Esophagus squamous epithelium (tissue), 5 donors: ENCODE measurements around the gene CHST12. TPM values are rescaled to one million over a fixed set of nuclear protein-coding genes. Genes with fewer than 3 reads are reported as not detected.
A peak's percentile ranks its signal among the peaks of the same experiment; 100 is the strongest.

ENCODE experiments used
- DNase-seq: peaks from one replicate; lab custom pipeline; 2025; lab: John Stamatoyannopoulos, UW
- H3K27ac ChIP-seq, 4 donors: fragments of 200-600 bp; sonication (generic); one replicate each; pipeline ENCODE4 v1.5.1; 2016 to 2019; ENCODE audit warnings: mild to moderate bottlenecking in 1 of 4
- H3K27me3 ChIP-seq, 4 donors: fragments of 200-600 bp; sonication (generic); 1 replicate in 3 of 4; 2 replicates in 1 of 4; pipeline versions ENCODE4 v1.5.1 to v1.6.0; 2017 to 2021; ENCODE audit warnings: antibody characterized with exemption in 1 of 4
- H3K36me3 ChIP-seq, 3 donors: fragments of 200-600 bp; sonication (generic); one replicate each; pipeline ENCODE4 v1.5.1; 2016 to 2019
- H3K4me1 ChIP-seq, 3 donors: fragments of 200-600 bp; sonication (generic); one replicate each; pipeline ENCODE4 v1.5.1; 2017 to 2019
- H3K4me3 ChIP-seq, 4 donors: fragments of 200-600 bp; sonication (generic); 1 replicate in 3 of 4; 2 replicates in 1 of 4; pipeline ENCODE4 v1.5.1; 2016 to 2019; ENCODE audit warnings: mild to moderate bottlenecking in 2 of 4, moderate library complexity in 1 of 4
- H3K9me3 ChIP-seq, 3 donors: fragments of 200-600 bp; sonication (generic); one replicate each; pipeline ENCODE4 v1.5.1; 2016 to 2019
- POLR2A ChIP-seq, 4 donors: fragments of 450-650 bp; IDR thresholded peaks; one replicate each; pipeline ENCODE4 v1.6.1; 2017; ENCODE audit warnings: antibody characterized with exemption in 4 of 4, mild to moderate bottlenecking in 4 of 4, moderate library complexity in 3 of 4
- WGBS, 2 donors: methylation state at CpG; one replicate each; pipeline ENCODE4 v1.1.5; 2018; 5-methylcytosine and 5-hydroxymethylcytosine counted together
- intact Hi-C: fragments of 100-400 bp; cut with DNase I; formaldehyde crosslinking; loops from one replicate; pipeline ENCODE4 v1.15.0; 2022
- total RNA-seq, 4 donors: library from RNA; depleted of rRNA; stranded (reverse); fragments of >200 nt; gene quantifications; one replicate each; pipeline ENCODE4 v1.1.0, GENCODE V29; 2016
- TF ChIP-seq, protein P1 (sequence below), 6 experiments: fragments of 450-650 bp in 4 of 6; fragments of 200-600 bp in 2 of 6; sonication (generic) in 2 of 6; IDR thresholded peaks; one replicate each; pipeline ENCODE4 v1.5.1; 2016 to 2019; ENCODE audit warnings: antibody characterized with exemption in 6 of 6, mild to moderate bottlenecking in 4 of 6, moderate library complexity in 4 of 6
- donor health status: DM: yes; HTN: yes; CAD: no.

The CHST12 gene
- total RNA-seq, 4 donors from 2014 or later: 1.5 to 11.8 (median 5.0) TPM

DNA sequence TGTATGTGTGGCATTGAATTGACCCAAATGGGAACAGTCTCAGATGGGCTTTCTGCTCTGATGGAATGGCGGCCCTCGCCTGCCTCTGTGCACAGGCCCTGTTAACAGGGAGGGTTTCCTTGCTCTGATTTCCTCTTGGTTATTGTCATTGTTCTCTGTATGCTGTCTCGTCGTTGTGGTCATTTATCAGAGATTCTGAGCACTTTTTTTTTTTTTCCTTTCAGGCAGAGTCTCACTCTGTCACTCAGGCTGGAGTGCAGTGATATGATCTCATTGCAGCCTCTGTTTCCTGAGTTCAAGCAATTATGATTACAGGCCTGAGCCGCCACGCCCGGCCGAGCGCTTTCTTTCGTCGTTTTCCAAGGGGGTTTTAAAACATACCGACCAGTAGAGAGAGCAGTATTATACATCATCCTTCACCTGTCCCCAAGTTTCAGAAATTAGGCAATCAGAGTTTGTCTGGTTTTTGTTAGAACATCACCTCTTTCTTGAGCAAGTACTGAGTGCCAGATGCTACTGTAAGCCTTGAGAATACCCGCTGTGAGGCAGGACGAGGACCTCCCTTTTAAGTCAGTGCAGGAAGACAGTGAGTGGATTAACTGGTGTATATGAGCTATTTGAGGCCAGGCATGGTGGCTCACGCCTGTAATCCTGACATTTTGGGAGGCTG lies 6.5 kb downstream of the CHST12 start:
- 64 to 68% methylated on average over 13 of the region's 15 CpGs for whole genome bisulfite sequencing, 2 donors
- H3K4me1 ChIP-seq: peaks cover 5 to 87% (median 35%) of the 10 kb centered on the region in 3 donors

DNA sequence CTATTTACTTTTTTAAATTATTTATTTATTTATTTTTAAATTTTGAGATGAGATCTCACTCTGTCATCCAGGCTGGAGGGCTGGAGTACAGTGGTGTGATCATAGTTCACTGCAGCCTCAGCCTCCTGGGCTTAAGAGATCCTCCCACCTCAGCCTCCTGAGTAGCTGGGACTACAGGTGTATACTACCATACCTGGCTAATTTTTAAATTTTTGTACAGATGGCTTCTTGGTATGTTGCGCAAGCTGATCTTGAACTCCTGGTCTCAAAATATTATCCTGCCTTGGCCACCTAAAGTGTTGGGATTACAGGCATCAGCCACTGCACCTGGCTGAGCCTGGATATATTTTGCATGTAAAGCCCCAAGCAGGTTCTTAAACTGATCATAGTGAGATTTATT lies 7.6 kb downstream of the CHST12 start:
- H3K27me3 ChIP-seq: no peaks in the 10 kb centered on the region
- no peak for DNase-seq
- H3K27ac ChIP-seq: peak overlapping the region in 1 of 4 donors; percentile 74
- intact Hi-C loops: no loop called here
- no peaks in the 10 kb centered on the region for H3K36me3 ChIP-seq
- no peak for TF ChIP-seq POLR2A (IDR thresholded peaks at IDR 0.05)
- TF ChIP-seq, protein P1, sequence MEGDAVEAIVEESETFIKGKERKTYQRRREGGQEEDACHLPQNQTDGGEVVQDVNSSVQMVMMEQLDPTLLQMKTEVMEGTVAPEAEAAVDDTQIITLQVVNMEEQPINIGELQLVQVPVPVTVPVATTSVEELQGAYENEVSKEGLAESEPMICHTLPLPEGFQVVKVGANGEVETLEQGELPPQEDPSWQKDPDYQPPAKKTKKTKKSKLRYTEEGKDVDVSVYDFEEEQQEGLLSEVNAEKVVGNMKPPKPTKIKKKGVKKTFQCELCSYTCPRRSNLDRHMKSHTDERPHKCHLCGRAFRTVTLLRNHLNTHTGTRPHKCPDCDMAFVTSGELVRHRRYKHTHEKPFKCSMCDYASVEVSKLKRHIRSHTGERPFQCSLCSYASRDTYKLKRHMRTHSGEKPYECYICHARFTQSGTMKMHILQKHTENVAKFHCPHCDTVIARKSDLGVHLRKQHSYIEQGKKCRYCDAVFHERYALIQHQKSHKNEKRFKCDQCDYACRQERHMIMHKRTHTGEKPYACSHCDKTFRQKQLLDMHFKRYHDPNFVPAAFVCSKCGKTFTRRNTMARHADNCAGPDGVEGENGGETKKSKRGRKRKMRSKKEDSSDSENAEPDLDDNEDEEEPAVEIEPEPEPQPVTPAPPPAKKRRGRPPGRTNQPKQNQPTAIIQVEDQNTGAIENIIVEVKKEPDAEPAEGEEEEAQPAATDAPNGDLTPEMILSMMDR (IDR thresholded peaks at IDR 0.05): no peak
- no peaks in the 10 kb centered on the region for H3K9me3 ChIP-seq
- WGBS, 2 donors: 100% methylated on average over 1 of the region's 1 CpG
- no peak overlapping the region for H3K4me3 ChIP-seq
- H3K4me1 ChIP-seq: peaks cover 5 to 75% (median 24%) of the 10 kb centered on the region in 3 donors

More for the DNA sequence above, 6.5 kb downstream of the CHST12 start:
- no peaks in the 10 kb centered on the region for H3K27me3 ChIP-seq
- no peaks in the 10 kb centered on the region for H3K9me3 ChIP-seq
- intact Hi-C loops: no loop called here
- TF ChIP-seq, protein P1 (IDR thresholded peaks at IDR 0.05): no peak
- TF ChIP-seq POLR2A (IDR thresholded peaks at IDR 0.05): no peak
- H3K36me3 ChIP-seq: no peaks in the 10 kb centered on the region
- DNase-seq: no peak
- no peak overlapping the region for H3K4me3 ChIP-seq
- H3K27ac ChIP-seq: peak overlapping the region; percentile 20 to 74 (median 62)

DNA sequence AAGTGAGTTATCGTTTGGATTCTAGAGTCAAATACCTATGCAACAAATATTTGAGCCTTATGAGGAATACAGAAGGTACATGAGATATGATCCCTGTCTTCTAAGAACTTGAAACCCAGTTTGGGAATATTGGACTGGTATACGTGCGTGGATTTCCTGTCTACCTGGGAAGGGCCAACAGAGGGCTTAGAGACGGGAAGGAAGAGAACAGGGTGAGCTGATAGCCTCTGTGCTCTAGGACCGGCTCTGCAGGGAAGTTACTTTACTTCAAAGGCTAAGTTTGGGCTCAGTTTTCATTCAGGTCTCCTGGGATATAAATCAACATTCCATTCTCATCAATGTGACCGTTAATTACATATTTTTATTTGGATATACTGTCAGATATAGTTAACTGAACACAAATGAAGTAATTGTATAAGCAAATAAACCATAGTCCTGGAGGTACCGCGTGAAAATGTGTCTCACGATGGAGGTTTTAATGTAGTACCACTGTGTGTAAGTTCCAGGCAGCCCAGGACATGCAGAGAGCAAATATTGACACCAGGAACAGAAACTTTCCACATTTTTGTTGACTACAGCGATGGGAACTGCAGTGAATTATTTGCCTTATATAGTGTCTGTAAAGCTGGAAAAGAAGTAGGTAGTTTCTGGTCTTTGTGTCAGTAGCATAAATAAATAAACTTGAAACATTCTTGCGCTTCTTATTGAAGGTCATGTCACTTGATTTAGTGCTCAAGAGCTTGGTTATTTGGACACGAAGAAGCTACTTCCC lies 8.6 kb downstream of the CHST12 start:
- H3K4me1 ChIP-seq: peaks cover 5 to 72% (median 24%) of the 10 kb centered on the region in 3 donors
- no peaks in the 10 kb centered on the region for H3K9me3 ChIP-seq
- no peaks in the 10 kb centered on the region for H3K27me3 ChIP-seq
- 39 to 61% methylated on average over 12 of the region's 12 CpGs for WGBS, 2 donors
- H3K27ac ChIP-seq: peak overlapping the region in 3 of 4 donors; percentile 34 to 74 (median 54)
- H3K4me3 ChIP-seq: no peak overlapping the region
- intact Hi-C loops: no loop called here
- TF ChIP-seq, protein P1 (IDR thresholded peaks at IDR 0.05): no peak
- TF ChIP-seq POLR2A (IDR thresholded peaks at IDR 0.05): no peak
- H3K36me3 ChIP-seq: no peaks in the 10 kb centered on the region
- DNase-seq: no peak

DNA sequence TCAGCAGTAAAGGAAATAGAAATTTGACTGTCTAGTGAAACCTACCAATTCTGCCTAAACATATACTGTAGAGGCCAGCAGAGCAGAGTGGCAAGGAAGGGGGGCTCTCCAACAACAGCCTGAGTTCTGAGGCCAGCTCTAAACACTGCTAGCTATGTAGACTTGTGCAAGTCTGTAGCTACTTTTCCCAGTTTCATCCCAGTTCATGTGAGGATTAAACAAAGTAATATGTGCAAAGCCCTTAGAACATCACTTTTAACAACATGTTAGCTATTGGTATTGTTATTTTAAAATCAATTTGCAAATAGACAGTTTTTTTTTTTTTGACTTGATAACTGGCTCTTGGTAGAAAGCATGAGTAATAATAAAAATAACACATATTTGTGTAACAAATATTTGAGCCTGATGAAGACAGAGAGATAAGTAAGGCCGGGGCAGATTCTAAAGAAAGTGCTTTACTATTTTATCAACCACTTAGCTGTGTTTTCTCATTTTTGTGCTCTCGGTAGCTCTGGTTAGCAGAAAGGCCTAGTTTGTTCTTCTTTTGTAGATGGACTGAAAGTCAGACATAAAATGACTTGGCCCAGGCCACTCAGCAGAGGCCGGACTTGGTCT lies 9.3 kb downstream of the CHST12 start:
- H3K27me3 ChIP-seq: no peaks in the 10 kb centered on the region
- 68 to 92% methylated on average over 3 of the region's 3 CpGs for WGBS, 2 donors
- no peaks in the 10 kb centered on the region for H3K9me3 ChIP-seq
- H3K4me1 ChIP-seq: peaks cover 5 to 68% (median 24%) of the 10 kb centered on the region in 3 donors
- TF ChIP-seq, protein P1 (IDR thresholded peaks at IDR 0.05): no peak
- TF ChIP-seq POLR2A (IDR thresholded peaks at IDR 0.05): no peak
- H3K27ac ChIP-seq: peak overlapping the region in 3 of 4 donors; percentile 34 to 74 (median 54)
- H3K36me3 ChIP-seq: no peaks in the 10 kb centered on the region
- H3K4me3 ChIP-seq: no peak overlapping the region
- no peak for DNase-seq
- intact Hi-C loops: no loop called here
